ENCODE data around the gene NPAS1.
"Not testable (repeated sequence)": the region's sequence is repeated elsewhere in the genome, so short reads cannot be mapped to it uniquely, and the experiment has no call there.

Gene NPAS1

GRCh38 chr19:46990991-46991676, 28.5 kb upstream of the NPAS1 start:
- peak in 55 of 56 donors; percentile 33 to 91 (median 71) for DNase-seq

GRCh38 chr19:46992699-46993535, 26.7 kb upstream of the NPAS1 start:
- DNase-seq, result peak in 7 of 56 donors; percentile 13 to 44 (median 24)

DNA sequence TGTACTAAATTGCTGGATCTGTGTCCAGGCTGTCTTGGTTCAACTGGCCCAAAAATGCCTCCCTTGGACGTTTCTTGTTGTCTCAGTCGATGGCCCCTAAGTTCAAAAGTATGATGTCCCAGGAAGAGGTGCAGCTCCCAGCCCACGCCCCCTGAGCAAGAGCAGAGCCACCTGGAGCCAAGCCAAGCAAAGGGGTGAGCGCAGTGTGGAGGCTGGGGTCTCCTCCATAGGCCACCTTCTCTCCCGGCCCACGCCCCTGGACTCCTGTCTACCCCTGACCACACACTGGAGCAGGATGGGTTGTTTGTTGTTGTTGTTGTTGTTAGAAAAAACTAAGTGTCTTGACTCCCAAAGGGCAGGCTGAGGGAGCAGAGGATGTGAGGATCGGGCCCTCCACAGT, 26.0 kb upstream of the NPAS1 start:
- no peak for DNase-seq

DNA sequence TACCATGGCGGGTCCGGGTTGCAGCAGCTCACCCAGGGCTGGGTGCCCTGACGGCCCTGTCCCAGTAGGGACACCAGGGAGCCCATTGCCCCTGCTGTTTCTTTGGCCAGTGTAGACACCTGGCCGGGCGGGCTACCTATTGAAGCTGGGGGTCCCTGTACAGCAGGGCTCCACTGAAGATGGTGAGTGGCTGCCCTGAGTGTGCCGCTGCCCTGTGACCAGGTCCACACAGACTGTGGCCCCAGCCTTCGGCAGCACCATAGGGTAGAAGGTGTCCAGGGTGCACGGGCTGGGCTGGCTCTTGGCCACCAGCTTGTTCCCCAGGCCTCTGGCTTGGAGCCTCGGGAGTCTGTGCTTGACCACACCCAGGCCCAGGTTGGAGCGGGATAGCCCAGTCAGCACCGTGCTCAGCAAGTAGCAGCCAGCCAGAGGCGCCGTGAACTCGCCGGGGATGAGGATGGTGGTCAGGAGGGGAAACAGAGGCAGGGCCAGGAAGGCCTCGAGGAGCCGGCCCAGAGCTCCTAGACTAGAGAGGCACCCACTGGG, 25.4 kb upstream of the NPAS1 start:
- DNase-seq, result no peak

- no peak for DNase-seq
These were observed 24.1 kb upstream of the NPAS1 start for GRCh38 chr19:46995492-46995891.

DNA sequence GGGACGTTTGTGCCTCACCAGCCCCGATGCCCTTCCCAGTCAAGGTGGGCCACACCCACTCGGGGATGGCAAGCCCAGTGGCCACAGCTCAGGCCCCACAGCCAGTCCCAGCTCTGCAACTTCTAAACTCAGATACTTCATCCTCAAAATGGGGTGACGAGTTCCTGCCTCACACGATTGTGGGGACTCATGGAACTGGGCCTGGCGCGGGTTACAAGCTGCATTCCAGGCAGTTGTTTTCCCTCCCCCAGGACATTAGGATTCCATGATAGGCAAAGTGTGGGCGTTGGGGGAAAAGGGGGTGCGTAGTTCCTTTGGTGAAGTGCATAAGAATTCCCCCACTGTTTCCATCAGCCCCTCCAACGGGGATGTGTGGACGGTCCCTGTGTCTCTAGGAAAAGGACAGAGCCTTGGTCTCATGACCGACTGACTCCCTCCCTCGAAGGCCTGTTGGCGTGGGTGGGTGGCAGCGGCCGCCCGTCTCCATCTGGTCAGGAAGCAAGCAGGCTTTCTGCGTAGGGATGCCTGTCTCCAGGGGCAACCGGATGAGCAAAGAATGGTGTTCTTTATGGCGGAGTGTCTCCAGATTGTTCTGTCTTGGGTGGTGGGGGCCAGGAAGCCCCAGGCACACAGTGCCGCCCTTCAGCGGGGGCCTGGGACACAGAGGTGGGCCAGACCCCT, 21.1 kb upstream of the NPAS1 start:
- peak in 44 of 56 donors; percentile 5 to 77 (median 48) for DNase-seq

DNA sequence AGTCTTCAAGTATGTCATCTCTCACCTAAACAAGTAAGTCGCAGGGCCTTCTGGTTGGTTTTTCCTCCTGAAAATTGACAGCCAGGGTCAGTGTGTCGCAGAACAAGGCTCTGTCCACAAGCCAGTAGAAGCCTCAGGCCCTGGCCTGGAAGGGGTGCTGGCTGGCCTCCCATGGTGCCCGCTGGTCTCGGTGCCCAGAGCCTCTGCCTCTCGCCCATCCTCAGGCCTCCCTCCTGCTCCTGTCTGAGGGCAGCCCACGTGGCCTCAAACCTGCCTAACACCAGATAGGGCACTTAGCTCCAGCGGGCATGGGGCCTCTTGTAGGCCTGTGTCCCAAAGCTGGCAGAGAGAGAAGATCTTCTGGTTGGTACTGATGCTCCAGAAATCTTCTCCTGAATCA, 20.3 kb upstream of the NPAS1 start:
- DNase-seq, result no peak

DNA sequence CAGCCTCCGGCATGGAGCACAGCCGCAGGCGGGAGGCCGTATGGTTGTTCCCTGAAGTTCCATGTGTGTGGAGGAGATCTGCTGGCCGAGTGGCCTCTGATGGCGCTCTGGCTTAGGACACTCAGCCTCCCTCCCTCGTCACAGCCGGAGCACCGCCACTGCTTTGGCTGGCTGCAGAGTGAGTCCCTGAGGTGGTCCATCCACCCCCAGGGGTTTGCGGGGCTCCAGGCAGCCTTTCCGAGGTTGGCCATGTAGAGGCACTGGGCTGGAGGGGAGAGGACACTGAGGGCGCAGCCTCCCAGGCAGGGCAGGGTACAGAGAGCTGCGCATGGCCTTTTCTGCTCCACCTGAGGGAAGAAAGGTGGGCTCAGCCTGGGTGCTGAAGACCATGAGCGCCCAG, 19.8 kb upstream of the NPAS1 start:
- no peak for DNase-seq

- no peak for DNase-seq
These were observed 19.3 kb upstream of the NPAS1 start for GRCh38 chr19:47000373-47000772.

GRCh38 chr19:47001584-47001983, 18.1 kb upstream of the NPAS1 start:
- no peak for DNase-seq

DNA sequence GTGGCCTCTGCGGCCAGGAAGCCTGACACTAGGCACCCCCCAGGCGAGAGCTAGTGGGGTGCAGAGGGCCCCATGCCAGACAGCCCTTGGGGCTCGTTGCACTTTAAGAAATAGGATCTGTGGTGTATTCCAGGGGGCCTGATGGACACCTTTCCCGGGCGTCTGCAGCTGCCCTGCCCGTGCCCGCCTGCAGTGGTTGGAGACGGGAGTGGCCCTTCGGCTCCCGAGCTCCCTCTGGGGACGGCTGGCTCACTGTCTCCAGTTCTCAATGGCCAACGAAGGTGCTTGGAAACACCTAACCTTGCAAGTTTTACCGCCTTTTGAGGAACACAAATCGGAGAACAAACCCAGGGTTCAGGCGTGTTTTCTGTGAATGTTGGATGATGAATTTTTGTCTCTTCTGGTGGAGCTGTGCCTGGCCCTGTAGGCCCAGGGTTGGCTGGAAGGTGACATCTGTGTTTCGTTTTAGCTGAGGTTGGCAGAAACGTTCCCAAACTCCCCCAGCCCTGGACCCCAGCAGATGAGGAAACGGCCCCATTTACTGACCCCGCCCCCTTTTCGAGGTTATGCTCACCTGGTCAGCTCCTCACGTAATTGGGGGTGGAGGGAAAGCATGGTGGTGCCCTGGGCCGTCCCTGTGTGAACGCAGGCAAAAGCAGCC, 17.4 kb upstream of the NPAS1 start:
- no peak for DNase-seq

DNA sequence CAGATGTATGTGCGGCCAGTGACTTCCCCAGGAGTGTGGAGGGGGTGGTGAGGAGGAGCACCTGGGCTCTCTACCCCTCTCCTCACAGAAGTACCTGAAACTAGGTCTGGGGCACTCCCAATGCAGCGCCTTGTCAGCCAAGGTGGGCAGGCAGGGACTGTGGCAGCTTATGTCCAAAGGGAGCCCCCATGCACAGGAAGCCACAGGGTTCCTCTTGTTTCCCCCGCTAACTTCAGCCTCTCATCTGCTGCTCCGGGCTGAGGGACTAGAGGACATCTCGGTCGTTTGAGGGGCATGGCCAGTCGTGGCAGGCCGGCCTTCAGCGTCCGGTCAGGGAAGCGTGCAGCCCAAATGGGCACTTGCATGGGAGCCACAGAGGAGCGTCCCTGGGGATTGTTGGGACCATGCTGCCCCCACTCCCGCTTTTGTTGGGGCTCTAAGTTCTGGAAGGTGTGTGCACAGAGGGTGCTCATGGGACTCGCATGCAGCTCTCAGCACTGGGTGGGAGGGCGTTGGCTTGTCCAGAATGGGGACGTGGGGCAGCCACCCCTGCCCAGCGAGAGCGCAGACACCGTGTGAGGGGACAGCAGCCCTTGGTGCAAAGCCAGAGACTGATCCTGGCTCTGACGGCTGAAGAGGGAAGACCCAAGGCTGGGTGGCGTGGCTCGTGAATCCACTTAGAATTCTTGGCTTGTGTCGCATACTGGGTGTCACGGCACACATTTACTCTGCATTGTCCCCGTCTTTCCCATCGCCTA, 16.6 kb upstream of the NPAS1 start:
- DNase-seq, result no peak

GRCh38 chr19:47003611-47004465, 15.8 kb upstream of the NPAS1 start:
- no peak for DNase-seq

DNA sequence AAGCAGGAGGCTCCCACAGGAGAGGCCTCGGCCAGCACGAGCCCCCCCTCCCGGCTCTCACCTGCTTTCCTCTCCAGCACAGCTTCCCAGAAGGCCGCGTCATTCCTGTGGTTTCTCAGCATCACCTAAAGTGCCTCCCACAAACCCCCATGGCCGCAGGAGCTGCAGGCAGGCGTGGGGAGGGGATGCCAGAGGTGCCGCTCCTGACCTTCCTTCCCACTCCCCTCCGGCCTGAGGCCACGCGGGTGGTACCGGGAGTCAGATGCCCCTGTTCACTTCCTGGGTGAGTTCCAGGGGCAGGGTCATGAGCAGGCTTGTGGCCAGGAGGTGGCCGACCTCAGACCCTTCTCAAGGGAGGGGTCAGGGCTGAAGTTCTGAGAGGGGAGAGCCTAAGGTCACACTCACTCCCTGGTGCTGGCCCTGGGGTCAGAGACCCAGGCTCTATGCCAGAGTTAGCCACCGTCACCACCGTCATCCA, 14.4 kb upstream of the NPAS1 start:
- DNase-seq, result peak in 1 of 56 donors; percentile 14

DNA sequence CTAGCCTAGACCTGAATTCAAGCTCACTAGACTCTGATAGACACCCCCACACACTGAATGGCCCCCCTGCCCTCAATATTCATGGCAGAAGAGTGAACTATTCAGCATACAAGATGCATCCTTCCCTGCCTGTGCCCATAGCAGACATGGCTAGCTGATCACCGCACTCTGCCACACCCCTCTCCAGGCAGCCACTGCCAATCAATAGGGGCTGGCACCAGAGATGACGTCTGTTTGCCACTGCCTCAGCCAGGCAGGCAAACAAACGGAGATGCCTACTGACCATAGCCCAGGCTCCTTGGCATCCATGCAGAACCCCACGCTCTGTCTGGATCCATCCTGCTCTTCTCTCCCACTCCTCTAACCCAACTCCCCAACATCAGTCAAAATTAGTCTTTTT, 13.8 kb upstream of the NPAS1 start:
- DNase-seq, result no peak

DNA sequence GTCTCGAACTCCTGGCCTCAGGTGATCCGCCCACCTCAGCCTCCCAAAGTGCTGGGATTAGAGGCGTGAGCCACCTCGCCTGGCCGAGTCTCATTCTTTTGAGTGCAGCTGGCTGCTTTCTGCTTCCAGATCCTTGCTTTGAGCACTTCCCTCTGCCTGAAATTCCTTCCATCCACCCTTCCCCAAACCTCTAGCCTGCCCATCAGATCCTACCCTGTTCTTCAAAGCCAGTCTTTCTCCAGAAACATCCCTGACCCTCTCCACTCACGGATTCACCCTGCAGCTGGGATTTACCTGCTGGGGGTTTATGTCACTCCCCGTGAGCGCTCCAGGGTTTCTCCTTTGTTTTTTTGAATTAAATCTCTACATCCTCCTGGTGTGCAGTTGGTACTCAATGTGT, 13.1 kb upstream of the NPAS1 start:
- no peak for DNase-seq

- DNase-seq, result not testable (repeated sequence)
These were observed 9.1 kb upstream of the NPAS1 start for GRCh38 chr19:47010549-47010948.

DNA sequence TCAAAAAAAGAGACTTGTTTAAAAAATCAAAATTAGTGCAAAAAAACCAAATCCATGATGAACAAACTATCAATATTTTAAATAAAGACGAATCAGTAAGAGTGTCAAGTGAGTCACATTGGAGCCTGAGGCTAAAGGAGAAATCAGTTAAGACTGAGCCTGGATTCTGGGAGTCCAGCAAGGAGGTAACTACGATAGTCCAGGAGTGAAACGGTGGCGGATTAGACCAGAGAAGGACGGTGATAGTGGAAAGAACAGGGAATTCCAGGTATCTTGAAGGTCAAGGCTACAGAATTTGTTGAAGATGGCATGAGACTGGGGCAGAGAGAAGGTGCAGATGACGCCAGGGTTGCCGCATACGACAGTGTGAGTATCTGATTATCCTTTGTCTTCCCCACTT, 7.0 kb upstream of the NPAS1 start:
- no peak for DNase-seq

GRCh38 chr19:47013041-47013517, 6.6 kb upstream of the NPAS1 start:
- peak in 52 of 56 donors; percentile 12 to 88 (median 68) for DNase-seq
